Common myeloid progenitor, CD34-positive (primary cell): ENCODE results near the gene PKNOX2.

ENCODE experiments used
- CTCF ChIA-PET: fragments of 350-600 bp; sonication (Branson Sonifier 250); formaldehyde crosslinking; loops from one replicate; lab custom pipeline; 2021; ENCODE audit warnings: antibody characterized with exemption; lab: Charles Lee
- POLR2A ChIA-PET: fragments of 350-600 bp; sonication (Branson Sonifier 250); formaldehyde crosslinking; loops from one replicate; lab custom pipeline; 2021; ENCODE audit warnings: antibody characterized with exemption; lab: Charles Lee
- DNase-seq, 3 donors: peaks; one replicate each; pipeline versions ENCODE4 v3.0.0 to v3.0.0-alpha.2; 2013
- H3K27ac ChIP-seq, 2 experiments: 1 replicate in 1 of 2; 2 replicates in 1 of 2; pipeline ENCODE4 v1.7.0; 2013; ENCODE audit warnings: inconsistent platforms in 2 of 2, low read length in 2 of 2, mild to moderate bottlenecking in 2 of 2, low read depth in 1 of 2, moderate library complexity in 1 of 2; ENCODE audit not compliant: severe bottlenecking in 2 of 2, insufficient read depth in 1 of 2, poor library complexity in 1 of 2
- H3K27me3 ChIP-seq, 5 experiments: replicated peaks in 2 of 5; 1 replicate in 3 of 5; 2 replicates in 2 of 5; pipeline versions ENCODE4 v1.6.1 to v1.7.0; 2013; ENCODE audit warnings: low read length in 4 of 5, mild to moderate bottlenecking in 2 of 5, moderate library complexity in 2 of 5, inconsistent platforms in 1 of 5; ENCODE audit not compliant: insufficient read depth in 5 of 5, control insufficient read depth in 4 of 5
- H3K36me3 ChIP-seq, 4 experiments: 1 replicate in 2 of 4; 2 replicates in 2 of 4; pipeline versions ENCODE4 v1.6.1 to v1.7.0; 2013; ENCODE audit warnings: low read length in 3 of 4, control low read depth in 1 of 4, mild to moderate bottlenecking in 1 of 4; ENCODE audit not compliant: control insufficient read depth in 4 of 4, insufficient read depth in 4 of 4
- H3K4me1 ChIP-seq, 4 experiments: 1 replicate in 3 of 4; 2 replicates in 1 of 4; pipeline versions ENCODE4 v1.6.1 to v1.7.1; 2013; ENCODE audit warnings: low read length in 3 of 4, mild to moderate bottlenecking in 3 of 4, control low read depth in 1 of 4, inconsistent platforms in 1 of 4, moderate library complexity in 1 of 4; ENCODE audit not compliant: control insufficient read depth in 4 of 4, insufficient read depth in 4 of 4; ENCODE audit errors: control extremely low read depth in 1 of 4
- H3K4me3 ChIP-seq, 7 experiments: 1 replicate in 4 of 7; 2 replicates in 3 of 7; pipeline versions ENCODE4 v1.5.1 to v1.7.0; 2013; ENCODE audit warnings: mild to moderate bottlenecking in 7 of 7, low read length in 6 of 7, moderate library complexity in 6 of 7, inconsistent platforms in 2 of 7, low read depth in 2 of 7, control low read depth in 1 of 7; ENCODE audit not compliant: insufficient read depth in 4 of 7, control insufficient read depth in 1 of 7; ENCODE audit errors: extremely low read depth in 1 of 7
- H3K9me3 ChIP-seq, 5 experiments: 1 replicate in 4 of 5; 2 replicates in 1 of 5; pipeline versions ENCODE4 v1.6.1 to v1.7.1; 2013; ENCODE audit warnings: low read length in 4 of 5, mild to moderate bottlenecking in 2 of 5, inconsistent platforms in 1 of 5, low read depth in 1 of 5, moderate library complexity in 1 of 5; ENCODE audit not compliant: control insufficient read depth in 4 of 5, insufficient read depth in 2 of 5; ENCODE audit errors: control extremely low read depth in 1 of 5
- WGBS: methylation state at CpG from one replicate; pipeline ENCODE4 v1.1.5; 2013; ENCODE audit not compliant: insufficient coverage; 5-methylcytosine and 5-hydroxymethylcytosine counted together

PKNOX2 gene

GRCh38 chr11:125153837-125154236 lies 10.7 kb upstream of the PKNOX2 start:
- DNase-seq = no peak
- no peak overlapping the region for H3K27ac ChIP-seq
- WGBS = 83% methylated on average over 2 of the region's 2 CpGs
- ChIA-PET CTCF (interaction anchor here (1.0 to 2.1 kb wide), 4 partner anchors 10 to 62 kb away, joined by 3 to 7 read pairs (median 4); partner anchors contain the start of gene PKNOX2), POLR2A (interaction anchor here (0.8 kb wide), 1 partner anchor 200 kb away, joined by 4 read pairs; the partner anchor contains the start of gene CCDC15)
- H3K36me3 ChIP-seq = no peaks in the 10 kb centered on the region
- H3K9me3 ChIP-seq = peaks cover 0 to 4% (median 0%) of the 10 kb centered on the region in 5 experiments
- no peaks in the 10 kb centered on the region for H3K4me1 ChIP-seq
- H3K27me3 ChIP-seq = peaks cover 2 to 32% (median 22%) of the 10 kb centered on the region in 5 experiments
- no peak overlapping the region for H3K4me3 ChIP-seq

DNA sequence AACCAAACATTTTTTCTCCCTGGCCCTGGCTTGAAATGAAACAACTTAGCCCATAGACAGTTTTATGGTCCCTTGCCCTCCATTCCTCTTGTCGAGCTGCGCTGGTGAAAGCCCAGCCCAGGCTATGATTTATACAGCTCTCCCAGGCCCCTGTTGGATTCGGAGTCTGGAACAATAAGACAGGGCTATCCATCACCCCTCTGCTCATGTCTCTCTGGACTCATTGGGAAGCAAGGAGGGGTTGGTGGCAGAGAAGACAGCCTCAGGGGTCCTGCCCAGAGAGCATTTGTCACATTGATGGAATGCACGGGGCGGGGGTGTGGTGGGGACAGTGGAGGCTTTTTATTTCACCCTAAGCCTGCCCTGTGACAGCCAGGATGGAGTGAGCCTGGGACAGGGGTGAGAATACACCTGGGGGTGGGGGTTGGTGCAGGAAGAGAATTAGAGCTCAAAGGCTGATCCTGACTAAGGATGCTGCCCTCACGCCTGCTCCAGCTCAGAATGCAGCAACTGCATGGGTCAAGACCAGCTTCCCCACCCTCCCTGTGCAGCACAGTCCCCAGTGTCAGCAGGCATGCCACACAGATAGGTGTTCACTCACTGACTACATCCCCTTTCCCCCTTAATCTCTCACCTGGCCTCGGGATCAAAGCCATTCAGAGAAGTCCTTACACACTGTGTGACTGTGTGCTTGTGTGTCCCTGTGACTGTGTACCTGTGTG lies 10.0 kb upstream of the PKNOX2 start:
- CTCF ChIA-PET = interaction anchor here (1.1 to 2.1 kb wide), 3 partner anchors 9 to 63 kb away, joined by 3 to 7 read pairs (median 5); no protein-coding TSS in a partner anchor
- H3K4me3 ChIP-seq = no peak overlapping the region
- H3K27ac ChIP-seq = no peak overlapping the region
- WGBS = 61% methylated on average over 6 of the region's 7 CpGs
- no peak for DNase-seq
- H3K27me3 ChIP-seq = peaks cover 0 to 32% (median 20%) of the 10 kb centered on the region in 5 experiments
- H3K36me3 ChIP-seq = no peaks in the 10 kb centered on the region
- peaks cover 0 to 4% (median 0%) of the 10 kb centered on the region in 5 experiments for H3K9me3 ChIP-seq
- H3K4me1 ChIP-seq = no peaks in the 10 kb centered on the region
- POLR2A ChIA-PET = interaction anchor here (0.8 kb wide), 1 partner anchor 201 kb away, joined by 4 read pairs; the partner anchor contains the start of gene CCDC15

DNA sequence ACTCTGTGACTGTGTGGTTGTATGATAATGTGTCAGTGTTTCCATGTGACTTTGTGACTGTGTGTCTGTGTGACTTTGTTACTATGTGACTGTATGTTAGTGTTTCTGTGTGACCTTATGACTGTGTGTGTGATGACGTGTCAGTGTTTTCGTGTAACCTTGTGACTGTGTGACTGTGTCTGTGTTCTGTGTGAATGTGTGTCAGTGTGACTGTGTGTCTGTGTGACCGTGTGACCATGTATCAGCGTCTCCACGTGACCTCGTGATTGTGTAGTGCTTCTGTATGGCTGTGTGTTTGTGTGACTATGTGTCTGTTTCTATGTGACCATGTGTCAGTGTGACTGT lies 9.5 kb upstream of the PKNOX2 start:
- ChIA-PET CTCF (interaction anchor here (1.6 kb wide), 1 partner anchor 12 kb away, joined by 7 read pairs; no protein-coding TSS in a partner anchor), POLR2A (no interaction called here)
- 98% methylated on average over 6 of the region's 6 CpGs for WGBS
- no peak overlapping the region for H3K4me3 ChIP-seq
- H3K27me3 ChIP-seq = peaks cover 0 to 32% (median 20%) of the 10 kb centered on the region in 5 experiments
- no peak for DNase-seq
- H3K4me1 ChIP-seq = no peaks in the 10 kb centered on the region
- H3K36me3 ChIP-seq = no peaks in the 10 kb centered on the region
- H3K27ac ChIP-seq = no peak overlapping the region
- peaks cover 0 to 4% (median 0%) of the 10 kb centered on the region in 5 experiments for H3K9me3 ChIP-seq

DNA sequence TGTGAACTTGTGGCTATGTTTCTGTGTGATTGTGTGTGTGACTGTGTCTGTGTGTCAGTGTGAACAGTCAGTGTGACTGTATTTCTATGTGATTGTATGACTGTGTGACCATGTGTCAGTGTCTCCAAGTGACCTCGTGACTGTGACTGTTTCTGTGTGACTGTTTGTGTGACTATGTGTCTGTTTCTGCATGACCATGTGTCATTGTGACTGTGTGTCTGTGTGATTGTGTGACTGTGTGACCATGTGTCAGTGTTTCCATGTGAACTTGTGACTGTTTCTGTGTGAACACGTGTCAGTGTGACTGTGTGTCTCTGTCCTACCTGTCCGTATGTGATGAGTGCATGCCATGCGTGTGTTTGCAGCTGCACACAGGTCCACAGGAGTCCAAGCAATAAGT lies 8.8 kb upstream of the PKNOX2 start:
- peaks cover 0 to 4% (median 0%) of the 10 kb centered on the region in 5 experiments for H3K9me3 ChIP-seq
- H3K27ac ChIP-seq = no peak overlapping the region
- DNase-seq = no peak
- CTCF ChIA-PET = no interaction called here
- no peak overlapping the region for H3K4me3 ChIP-seq
- H3K27me3 ChIP-seq = peaks cover 0 to 32% (median 20%) of the 10 kb centered on the region in 5 experiments
- 93% methylated on average over 3 of the region's 4 CpGs for WGBS
- no peaks in the 10 kb centered on the region for H3K36me3 ChIP-seq
- no peaks in the 10 kb centered on the region for H3K4me1 ChIP-seq
- POLR2A ChIA-PET = no interaction called here

DNA sequence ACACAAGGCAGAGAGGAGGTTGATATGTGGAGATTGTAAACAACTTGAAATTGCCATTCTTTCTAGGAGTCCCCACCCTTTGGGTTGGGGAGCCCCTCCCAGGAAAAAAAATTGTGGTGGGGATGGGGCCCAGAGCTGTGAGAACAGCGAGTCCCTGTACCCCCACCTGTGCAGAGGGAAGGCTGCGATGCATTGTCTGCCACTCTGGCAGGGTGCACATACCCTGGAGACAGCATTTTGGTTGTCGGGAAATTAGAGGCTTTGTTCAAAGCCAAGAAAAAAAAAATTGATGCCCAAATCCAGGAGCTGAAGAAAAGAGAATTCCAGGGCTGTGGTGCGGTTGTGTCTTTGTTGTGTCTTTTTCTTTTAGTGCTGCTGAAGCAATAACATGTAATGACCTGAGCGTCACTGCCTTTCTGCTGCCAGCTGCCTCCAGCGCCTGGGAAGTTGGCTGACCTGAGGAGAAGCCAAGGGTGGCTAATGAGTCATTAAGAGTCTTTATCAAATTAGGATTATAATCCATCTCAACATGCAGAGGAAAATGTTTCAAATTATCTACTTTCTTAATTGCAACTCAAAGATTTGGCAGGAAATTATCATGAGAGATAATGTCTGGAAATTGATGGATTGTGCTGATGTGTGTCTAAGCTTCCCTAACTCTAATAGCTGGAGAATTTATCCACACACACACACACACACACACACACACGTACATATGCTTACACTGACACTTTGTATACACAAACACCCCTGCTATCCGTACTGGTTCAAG lies 8.0 kb upstream of the PKNOX2 start:
- no peak for DNase-seq
- POLR2A ChIA-PET = no interaction called here
- Histone ChIP-seq H3K36me3 (no peaks in the 10 kb centered on the region), H3K9me3 (peaks cover 0 to under 1% (median 0%) of the 10 kb centered on the region in 5 experiments), H3K4me1 (no peaks in the 10 kb centered on the region), H3K27ac (no peak overlapping the region), H3K4me3 (no peak overlapping the region), H3K27me3 (peaks cover 0 to 34% (median 21%) of the 10 kb centered on the region in 5 experiments)
- CTCF ChIA-PET = no interaction called here
- 97% methylated on average over 5 of the region's 8 CpGs for WGBS

GRCh38 chr11:125157118-125157733 lies 7.3 kb upstream of the PKNOX2 start:
- Histone ChIP-seq H3K4me3 (no peak overlapping the region), H3K4me1 (no peaks in the 10 kb centered on the region), H3K9me3 (no peaks in the 10 kb centered on the region), H3K27ac (no peak overlapping the region), H3K36me3 (no peaks in the 10 kb centered on the region), H3K27me3 (peaks cover under 1 to 35% (median 27%) of the 10 kb centered on the region in 5 experiments)
- DNase-seq = no peak
- CTCF ChIA-PET = no interaction called here
- POLR2A ChIA-PET = no interaction called here
- 89% methylated on average over 3 of the region's 6 CpGs for WGBS
